GM12875 (cell line): Measurements from ENCODE around the gene PDGFC.
"Not testable (repeated sequence)": the region's sequence is repeated elsewhere in the genome, so short reads cannot be mapped to it uniquely, and the experiment has no call there.

Experiments
- H3K4me3 ChIP-seq: one replicate; pipeline ENCODE4 v1.5.1; 2011; ENCODE audit warnings: low read depth, low read length, control low read depth
- TF ChIP-seq, protein P1 (sequence below): IDR thresholded peaks from 2 replicates; pipeline ENCODE4 v1.5.1; 2011; ENCODE audit warnings: low read depth, mild to moderate bottlenecking, control low read depth, inconsistent platforms, low read length, moderate library complexity, borderline replicate concordance; ENCODE audit not compliant: insufficient read depth

Gene PDGFC

DNA sequence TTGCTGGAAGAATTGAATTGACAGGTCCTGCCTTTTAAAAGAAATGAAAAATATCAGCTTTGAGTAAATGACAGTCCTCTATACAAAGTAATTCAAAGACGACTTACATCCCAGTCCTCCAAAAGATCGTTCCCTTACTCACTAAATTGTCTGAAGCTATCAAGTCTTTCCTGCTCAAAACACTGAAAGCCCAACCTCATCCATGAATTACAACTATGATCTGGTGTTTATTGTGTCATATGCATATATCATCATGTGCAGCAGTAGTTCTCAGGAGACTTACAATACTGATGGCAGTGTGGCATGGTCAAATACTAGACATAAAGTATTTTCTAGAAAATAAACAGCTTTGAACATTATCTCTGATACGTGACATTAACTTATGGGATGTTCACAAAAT is 97.8 kb downstream of the PDGFC start:
- H3K4me3 ChIP-seq, result no peak overlapping the region
- TF ChIP-seq, protein P1, sequence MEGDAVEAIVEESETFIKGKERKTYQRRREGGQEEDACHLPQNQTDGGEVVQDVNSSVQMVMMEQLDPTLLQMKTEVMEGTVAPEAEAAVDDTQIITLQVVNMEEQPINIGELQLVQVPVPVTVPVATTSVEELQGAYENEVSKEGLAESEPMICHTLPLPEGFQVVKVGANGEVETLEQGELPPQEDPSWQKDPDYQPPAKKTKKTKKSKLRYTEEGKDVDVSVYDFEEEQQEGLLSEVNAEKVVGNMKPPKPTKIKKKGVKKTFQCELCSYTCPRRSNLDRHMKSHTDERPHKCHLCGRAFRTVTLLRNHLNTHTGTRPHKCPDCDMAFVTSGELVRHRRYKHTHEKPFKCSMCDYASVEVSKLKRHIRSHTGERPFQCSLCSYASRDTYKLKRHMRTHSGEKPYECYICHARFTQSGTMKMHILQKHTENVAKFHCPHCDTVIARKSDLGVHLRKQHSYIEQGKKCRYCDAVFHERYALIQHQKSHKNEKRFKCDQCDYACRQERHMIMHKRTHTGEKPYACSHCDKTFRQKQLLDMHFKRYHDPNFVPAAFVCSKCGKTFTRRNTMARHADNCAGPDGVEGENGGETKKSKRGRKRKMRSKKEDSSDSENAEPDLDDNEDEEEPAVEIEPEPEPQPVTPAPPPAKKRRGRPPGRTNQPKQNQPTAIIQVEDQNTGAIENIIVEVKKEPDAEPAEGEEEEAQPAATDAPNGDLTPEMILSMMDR, result no peak

DNA sequence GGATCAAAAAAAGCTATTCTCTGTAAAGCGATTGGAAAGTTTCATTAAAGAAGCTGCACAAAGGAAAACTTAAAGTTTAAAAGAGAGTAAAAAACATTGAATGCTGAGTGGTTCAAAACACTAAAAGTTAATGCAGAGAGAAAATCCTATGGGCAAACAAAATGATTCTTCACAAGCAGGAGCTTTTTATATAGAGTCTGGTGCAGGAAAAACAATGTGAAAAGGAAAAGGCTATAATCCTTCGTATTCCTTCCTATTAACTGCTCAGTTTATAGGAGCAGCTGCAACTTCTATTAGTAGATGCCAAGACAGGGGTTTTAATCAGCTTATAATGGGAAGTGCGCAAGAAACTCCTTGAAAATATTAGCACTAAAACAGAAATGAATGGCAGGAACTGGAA is 100.7 kb downstream of the PDGFC start:
- no peak overlapping the region for H3K4me3 ChIP-seq
- TF ChIP-seq, protein P1, result no peak

DNA sequence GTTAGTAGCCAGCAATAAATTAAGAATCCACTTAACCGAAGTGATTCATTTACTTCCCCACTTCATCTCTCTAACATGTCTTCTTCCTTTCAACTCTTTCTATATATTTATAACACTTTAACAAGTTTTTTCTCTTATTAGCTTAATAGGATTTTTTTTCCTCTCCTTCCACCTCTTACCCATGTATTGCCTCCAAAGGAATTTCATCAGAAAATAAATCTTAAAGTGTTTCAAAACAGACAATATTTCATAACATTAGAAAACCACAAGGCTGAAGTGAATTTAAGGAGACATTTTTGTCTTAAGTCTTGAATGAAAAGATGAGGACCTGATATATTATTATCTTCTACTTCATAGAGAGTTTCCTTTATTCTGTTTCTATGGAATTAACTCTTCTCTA is 101.5 kb downstream of the PDGFC start:
- TF ChIP-seq, protein P1, result no peak
- no peak overlapping the region for H3K4me3 ChIP-seq

DNA sequence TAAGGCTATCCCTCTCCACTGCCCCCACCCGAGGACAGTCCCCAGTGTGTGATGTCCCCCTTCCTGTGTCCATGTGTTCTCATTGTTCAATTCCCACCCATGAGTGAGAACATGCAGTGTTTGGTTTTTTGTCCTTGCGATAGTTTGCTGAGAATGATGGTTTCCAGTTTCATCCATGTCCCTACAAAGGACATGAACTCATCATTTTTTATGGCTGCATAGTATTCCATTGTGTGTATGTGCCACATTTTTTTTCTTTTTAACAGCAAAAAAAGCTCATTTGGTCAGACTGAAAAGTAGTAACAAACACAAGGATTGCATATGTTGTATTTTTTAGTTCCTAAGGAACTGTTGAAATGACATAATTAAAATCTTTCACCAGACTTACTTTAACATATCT is 105.5 kb downstream of the PDGFC start:
- not testable (repeated sequence) for H3K4me3 ChIP-seq

DNA sequence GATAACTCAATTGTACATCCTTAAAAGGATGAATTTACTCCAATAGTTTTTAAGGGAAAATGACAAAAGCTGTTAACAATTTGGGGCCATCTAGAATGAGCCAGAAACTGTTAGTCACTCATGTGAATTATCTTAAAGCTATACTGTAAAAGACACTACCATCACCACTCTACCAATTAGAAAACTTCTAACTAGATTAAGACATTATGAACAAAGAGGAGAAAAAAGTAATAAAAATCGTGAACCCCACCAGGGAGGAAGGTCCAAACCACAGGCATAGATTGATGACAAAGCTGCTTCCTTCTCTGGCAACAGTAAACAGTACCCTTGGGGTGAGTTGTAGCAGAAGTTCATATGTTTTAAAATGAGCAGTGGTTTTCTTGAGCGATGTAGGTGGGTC is 106.1 kb downstream of the PDGFC start:
- TF ChIP-seq, protein P1, result no peak

DNA sequence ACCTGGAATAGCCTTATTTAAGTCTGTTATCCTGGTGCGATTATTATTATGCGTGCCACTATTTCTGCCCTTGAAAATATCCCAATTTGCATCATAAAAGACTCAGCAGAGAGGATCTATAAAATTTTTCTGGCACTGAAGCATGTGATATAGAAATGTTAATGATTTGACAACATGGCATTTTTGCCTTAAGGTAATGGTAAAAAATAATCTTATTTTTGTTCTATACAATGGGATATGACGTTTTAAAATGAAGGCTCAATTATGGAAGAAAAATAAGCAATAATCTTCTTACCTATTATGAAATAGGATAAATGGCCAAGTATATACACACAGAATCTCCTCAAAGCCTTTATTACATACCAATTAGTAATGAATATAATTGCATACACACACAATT is 113.5 kb downstream of the PDGFC start:
- no peak overlapping the region for H3K4me3 ChIP-seq
- TF ChIP-seq, protein P1, result no peak

More for the DNA sequence above, 106.1 kb downstream of the PDGFC start:
- no peak overlapping the region for H3K4me3 ChIP-seq

DNA sequence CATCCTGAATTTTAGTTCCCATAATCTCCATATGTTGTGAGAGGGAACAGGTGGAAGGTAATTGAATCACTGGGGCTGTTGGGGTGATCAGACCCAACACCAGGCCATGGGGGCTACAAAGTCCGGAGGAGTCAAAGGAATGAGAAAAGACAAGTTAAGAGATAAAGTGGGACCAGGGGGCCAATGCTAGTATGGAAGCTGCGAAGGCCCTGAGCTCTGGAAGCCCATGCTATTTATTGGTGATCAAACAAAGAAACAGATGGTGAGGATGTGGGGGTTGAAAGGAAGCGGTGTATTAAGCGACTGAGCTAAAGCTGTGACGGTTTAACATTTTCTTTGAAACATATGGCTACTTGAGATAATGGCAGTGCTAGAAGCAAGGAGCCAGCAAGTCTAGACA is 132.8 kb downstream of the PDGFC start:
- TF ChIP-seq, protein P1, result no peak
- H3K4me3 ChIP-seq, result no peak overlapping the region
